ENCODE measurements around the gene CDC27. TPM values are rescaled to one million over a fixed set of nuclear protein-coding genes. Genes with fewer than 3 reads are reported as not detected.

The CDC27 gene
- total and polyA plus RNA-seq, 2 of the 4 experiments (the other 2 are of a cell fraction), result 47.7 to 190 TPM

- Histone ChIP-seq H3K18ac (ENCODE audit: low read depth, low read length) (no peak overlapping the region), H2AFZ (replicated peaks; ENCODE audit: low read length, poor library complexity) (no peak overlapping the region), H2AK9ac (replicated peaks; ENCODE audit: low read depth, low read length, poor library complexity) (no peak overlapping the region), H4K91ac (ENCODE audit: insufficient read depth, low read depth, low read length) (no peak overlapping the region), H3K14ac (replicated peaks; ENCODE audit: low read depth, low read length) (no peak overlapping the region), H3K4me2 (ENCODE audit: low read depth, low read length) (no peak overlapping the region), H3K36me3 (ENCODE audit: control insufficient read depth, insufficient read depth, low read length) (no peaks in the 10 kb centered on the region), H2BK120ac (ENCODE audit: low read depth, low read length) (no peak overlapping the region; the same call in 1 of the 2 replicates), H2AK5ac (ENCODE audit: low read depth, low read length) (no peak overlapping the region; the same call in 1 of the 2 replicates), H3K9me1 (ENCODE audit: insufficient read depth, low read length) (peaks cover 23% of the 10 kb centered on the region), H2BK5ac (ENCODE audit: low read depth, low read length, poor library complexity, severe bottlenecking) (no peak overlapping the region), H3K4me3 (ENCODE audit: insufficient read depth, low read depth, low read length) (no peak overlapping the region), H2BK15ac (ENCODE audit: low read depth, low read length) (0 out of 3 replicates have a peak overlapping the region, but pooled peaks have one; percentile 13), H2BK20ac (ENCODE audit: low read depth, low read length) (peak overlapping the region; percentile 14; the same call in 1 of the 2 replicates), H3K79me1 (ENCODE audit: low read depth in 1 of 2, low read length in 2 of 2) (no peaks in the 10 kb centered on the region; a peak in 1 of 4 replicates), H4K5ac (ENCODE audit: low read depth, low read length) (no peak overlapping the region), H3K23ac (ENCODE audit: low read depth, low read length) (no peak overlapping the region), H3K4me1 (ENCODE audit: control insufficient read depth, insufficient read depth, low read length) (peaks cover 20% of the 10 kb centered on the region), H3K27me3 (ENCODE audit: control insufficient read depth, insufficient read depth, low read length) (no peaks in the 10 kb centered on the region), H4K8ac (ENCODE audit: low read depth in 2 of 2, low read length in 2 of 2) (no peak overlapping the region), H3K9ac (ENCODE audit: low read depth, low read length) (no peak overlapping the region), H3K56ac (ENCODE audit: extremely low read depth, insufficient read depth, low read length) (no peak overlapping the region), H3K4ac (ENCODE audit: low read depth, low read length) (no peak overlapping the region), H4K20me1 (ENCODE audit: insufficient read depth, low read length) (no peaks in the 10 kb centered on the region), H3K27ac (ENCODE audit: insufficient read depth, low read length) (no peak overlapping the region), H3K9me3 (ENCODE audit: control insufficient read depth, insufficient read depth, low read length) (no peaks in the 10 kb centered on the region; the same call in 1 of the 2 replicates)
- intact Hi-C loops (cut with micrococcal nuclease), result no loop called here
- ATAC-seq (ENCODE audit: low read depth) (no peak), DNase-seq (no peak)
- POLR2A ChIA-PET (ENCODE audit: unreplicated experiment), result no interaction called here
- WGBS, 2 experiments (ENCODE audit: extremely low coverage in 2 of 2, insufficient read length in 1 of 2), result 100% methylated on average over 2 of the region's 3 CpGs; no CpG with 5 or more reads in 1 of the 2 experiments
- dilution Hi-C loops (cut with HindIII; ENCODE audit: low sequenced_read_pairs, unreplicated experiment), result no loop called here
- CTCF ChIA-PET, result no interaction called here
- no peak for TF ChIP-seq ELK1 (IDR thresholded peaks at IDR 0.05; ENCODE audit: borderline replicate concordance, low read depth, low read length)
- no peak for TF ChIP-seq RFX5 (IDR thresholded peaks at IDR 0.05; ENCODE audit: low read depth, low read length)
- no peak for TF ChIP-seq BHLHE40 (IDR thresholded peaks at IDR 0.05; ENCODE audit: low read depth, low read length)
- no peak for TF ChIP-seq MAFK (IDR thresholded peaks at IDR 0.05; ENCODE audit: low read depth, low read length)
- no peak for TF ChIP-seq MAZ (IDR thresholded peaks at IDR 0.05; ENCODE audit: borderline replicate concordance, low read depth, low read length)
- TF ChIP-seq RCOR1 (IDR thresholded peaks at IDR 0.05; ENCODE audit: insufficient replicate concordance, low read length), result no peak
- no peak for TF ChIP-seq FOS (IDR thresholded peaks at IDR 0.05; ENCODE audit: low read depth, low read length)
- TF ChIP-seq SMC3 (IDR thresholded peaks at IDR 0.05; ENCODE audit: low read depth, low read length), result no peak
- no peak for TF ChIP-seq CEBPB (IDR thresholded peaks at IDR 0.05; ENCODE audit: low read depth, low read length)
- no peak for TF ChIP-seq CHD1 (IDR thresholded peaks at IDR 0.05; ENCODE audit: low read depth, low read length)
- TF ChIP-seq USF2 (IDR thresholded peaks at IDR 0.05; ENCODE audit: low read depth, low read length), result no peak
- TF ChIP-seq POLR2A (IDR thresholded peaks at IDR 0.05; ENCODE audit: low read depth, low read length), result no peak
- TF ChIP-seq MXI1 (IDR thresholded peaks at IDR 0.05; ENCODE audit: borderline replicate concordance, low read depth, low read length), result no peak
- no peak for TF ChIP-seq NFE2L2 (IDR thresholded peaks at IDR 0.05; ENCODE audit: low read depth, low read length)
- TF ChIP-seq CTCF (conservative IDR thresholded peaks at IDR 0.05; ENCODE audit: low read depth, low read length), result no peak
- in situ Hi-C loops (cut with MboI; ENCODE audit: low sequenced_read_pairs), result no loop called here
- no TSS peak for BruUV-seq (replicated peaks)
Measured at GRCh38 chr17:47235506-47235905, 46.4 kb upstream of the CDC27 start.
